ENCODE data around the gene C14orf180.

Gene C14orf180

GRCh38 chr14:104561632-104562495, 17.7 kb upstream of the C14orf180 start:
- TF ChIP-seq GATA2 (IDR thresholded peaks at IDR 0.05; ENCODE audit: low read depth, low read length): no peak
- TF ChIP-seq GATA3 (IDR thresholded peaks at IDR 0.05; ENCODE audit: low read depth, low read length): no peak

DNA sequence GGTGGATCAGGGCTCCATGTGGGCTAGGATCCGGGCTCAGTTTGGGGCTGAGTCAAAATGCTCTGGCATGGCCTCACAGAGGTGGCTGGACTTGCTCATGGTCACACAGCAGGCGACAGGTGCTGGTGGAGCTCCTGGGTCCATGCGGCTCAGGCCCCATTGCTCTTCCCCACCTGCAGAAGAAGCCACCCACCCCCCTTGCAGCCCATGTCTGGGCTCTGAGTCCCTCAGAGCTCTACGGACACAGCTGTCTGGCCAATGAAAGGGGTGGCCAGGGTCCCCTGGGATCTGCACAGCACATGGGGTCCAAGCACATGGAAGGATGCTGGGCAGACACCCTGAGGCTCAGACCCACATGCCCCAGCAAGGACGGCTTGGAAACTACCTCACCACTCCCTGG, 17.0 kb upstream of the C14orf180 start:
- TF ChIP-seq GATA3 (IDR thresholded peaks at IDR 0.05; ENCODE audit: low read depth, low read length) (no peak), GATA2 (IDR thresholded peaks at IDR 0.05; ENCODE audit: low read depth, low read length) (no peak)

- TF ChIP-seq GATA2 (IDR thresholded peaks at IDR 0.05; ENCODE audit: low read depth, low read length): no peak
Measured at GRCh38 chr14:104563191-104563741, 16.3 kb upstream of the C14orf180 start.

DNA sequence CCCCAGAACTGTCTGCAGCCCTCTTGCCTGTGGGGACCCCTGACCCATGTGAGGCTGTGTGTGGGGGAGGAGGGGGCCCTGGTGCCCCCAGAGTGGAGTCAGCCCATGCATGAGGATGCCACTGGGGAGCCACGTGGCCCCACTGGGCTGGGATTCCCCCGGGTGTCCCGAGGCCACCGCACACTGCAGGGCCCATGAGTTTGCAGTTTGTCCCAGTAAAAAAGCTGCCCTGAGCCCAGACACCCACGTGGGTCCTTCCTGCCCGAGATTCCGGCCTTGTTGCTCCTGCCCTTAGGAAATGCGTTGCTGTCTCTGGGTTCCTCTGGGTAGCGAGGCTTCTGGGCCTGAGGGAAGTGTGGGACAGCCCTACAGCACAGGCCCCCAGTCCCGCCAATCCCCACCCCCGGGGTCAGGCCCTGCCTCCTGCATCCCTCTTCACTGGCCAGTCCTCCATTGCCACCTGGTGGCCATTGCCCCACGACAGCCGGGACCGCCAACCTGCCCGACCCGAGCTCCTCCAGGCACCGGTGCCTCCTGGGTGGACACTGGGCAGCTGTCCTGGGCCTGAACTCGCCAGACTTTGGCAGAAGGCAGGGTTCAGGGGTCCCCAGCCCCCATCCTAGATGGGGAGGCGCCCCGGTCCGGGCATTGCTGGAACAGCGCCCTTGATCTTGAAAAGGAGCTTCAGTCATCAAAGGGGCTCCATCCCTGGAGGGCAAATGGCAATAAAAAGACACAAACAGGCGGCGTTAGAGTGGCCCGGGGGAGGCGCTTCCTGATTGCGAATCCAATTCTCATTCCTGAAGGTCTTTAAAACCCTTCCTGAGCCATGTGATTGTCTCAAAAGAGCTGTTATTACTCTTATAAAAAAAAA, 15.6 kb upstream of the C14orf180 start:
- TF ChIP-seq GATA3 (IDR thresholded peaks at IDR 0.05; ENCODE audit: low read depth, low read length): no peak
- TF ChIP-seq GATA2 (IDR thresholded peaks at IDR 0.05; ENCODE audit: low read depth, low read length): no peak

GRCh38 chr14:104564744-104565679, 14.6 kb upstream of the C14orf180 start:
- TF ChIP-seq GATA2 (IDR thresholded peaks at IDR 0.05; ENCODE audit: low read depth, low read length): no peak
- TF ChIP-seq GATA3 (IDR thresholded peaks at IDR 0.05; ENCODE audit: low read depth, low read length): no peak

DNA sequence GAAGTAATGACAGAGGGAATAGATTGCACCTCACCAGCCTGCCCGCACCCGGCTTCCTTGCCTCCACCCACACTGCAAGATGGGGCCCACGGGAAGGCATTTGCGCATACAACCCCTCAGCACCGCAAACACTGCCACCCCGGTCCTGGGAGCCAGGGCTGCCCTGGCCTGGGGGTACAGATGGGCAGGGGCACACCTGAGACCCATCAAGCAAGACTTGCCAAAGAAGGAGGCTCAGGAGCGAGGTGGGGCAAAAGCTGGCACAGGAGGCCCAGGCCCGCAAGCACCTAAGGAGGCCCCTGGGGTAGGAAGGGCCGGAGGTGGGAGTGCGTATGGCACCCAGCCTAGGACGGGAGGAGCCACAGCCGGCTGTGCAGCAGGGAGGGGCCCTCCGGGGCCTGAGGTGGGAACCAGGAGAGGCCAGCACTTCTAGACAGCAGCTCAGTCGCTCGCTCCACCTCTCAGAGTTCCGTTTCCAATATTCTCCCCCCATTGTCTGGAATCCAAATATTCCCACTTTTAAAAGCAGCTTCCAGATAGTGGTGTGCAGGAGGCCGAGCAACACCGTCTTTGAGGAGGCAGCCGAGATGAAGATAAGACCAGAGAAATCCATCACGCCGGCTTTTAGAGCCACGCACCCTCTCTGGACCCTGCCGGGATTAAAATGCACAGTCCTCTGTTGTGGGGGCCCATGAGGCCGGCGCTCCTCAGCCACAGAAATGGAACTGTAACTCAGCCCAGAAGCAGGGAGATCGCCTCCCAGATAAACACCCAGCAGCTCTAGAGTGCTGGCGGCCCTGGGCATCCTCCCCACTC, 12.2 kb upstream of the C14orf180 start:
- TF ChIP-seq GATA3 (IDR thresholded peaks at IDR 0.05; ENCODE audit: low read depth, low read length) (no peak), GATA2 (IDR thresholded peaks at IDR 0.05; ENCODE audit: low read depth, low read length) (peak; percentile 99)

DNA sequence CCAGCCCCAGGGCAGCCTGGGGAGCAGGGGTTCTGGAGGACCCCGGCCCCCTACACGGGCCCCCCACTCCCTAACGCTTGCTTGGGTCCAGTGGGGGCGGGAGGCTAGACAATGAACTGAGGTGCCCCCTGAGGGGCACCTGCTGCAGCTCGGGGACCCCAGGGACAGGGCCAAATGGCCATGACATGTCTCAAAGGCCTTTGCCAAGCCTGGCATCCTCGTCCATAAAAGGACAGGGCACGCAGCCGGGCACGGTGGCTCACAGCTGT, 11.7 kb upstream of the C14orf180 start:
- TF ChIP-seq GATA2 (IDR thresholded peaks at IDR 0.05; ENCODE audit: low read depth, low read length) (no peak), GATA3 (IDR thresholded peaks at IDR 0.05; ENCODE audit: low read depth, low read length) (no peak)

DNA sequence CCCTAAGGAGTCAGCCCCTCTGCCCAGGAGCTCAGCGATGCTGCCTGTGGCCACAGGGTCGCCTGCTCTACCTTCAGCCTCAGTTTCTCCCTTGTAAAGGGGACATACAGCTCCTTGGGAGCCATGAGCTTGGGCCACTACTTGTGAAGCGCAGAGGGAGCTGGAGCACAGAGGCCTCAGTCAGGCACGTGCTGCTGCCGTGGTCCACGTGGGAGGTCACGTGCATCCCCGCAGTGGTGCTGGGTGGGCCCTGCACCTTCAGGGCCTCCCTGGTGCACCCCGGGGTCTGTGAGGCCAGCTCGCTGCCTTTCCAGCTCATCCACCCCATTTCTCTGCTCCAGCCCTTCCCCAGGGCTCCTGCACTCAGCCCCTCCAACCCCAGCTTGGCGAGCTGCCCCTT, 10.9 kb upstream of the C14orf180 start:
- no peak for TF ChIP-seq GATA2 (IDR thresholded peaks at IDR 0.05; ENCODE audit: low read depth, low read length)
- TF ChIP-seq GATA3 (IDR thresholded peaks at IDR 0.05; ENCODE audit: low read depth, low read length): no peak

GRCh38 chr14:104569435-104569834, 10.1 kb upstream of the C14orf180 start:
- TF ChIP-seq GATA3 (IDR thresholded peaks at IDR 0.05; ENCODE audit: low read depth, low read length): no peak
- TF ChIP-seq GATA2 (IDR thresholded peaks at IDR 0.05; ENCODE audit: low read depth, low read length): no peak

DNA sequence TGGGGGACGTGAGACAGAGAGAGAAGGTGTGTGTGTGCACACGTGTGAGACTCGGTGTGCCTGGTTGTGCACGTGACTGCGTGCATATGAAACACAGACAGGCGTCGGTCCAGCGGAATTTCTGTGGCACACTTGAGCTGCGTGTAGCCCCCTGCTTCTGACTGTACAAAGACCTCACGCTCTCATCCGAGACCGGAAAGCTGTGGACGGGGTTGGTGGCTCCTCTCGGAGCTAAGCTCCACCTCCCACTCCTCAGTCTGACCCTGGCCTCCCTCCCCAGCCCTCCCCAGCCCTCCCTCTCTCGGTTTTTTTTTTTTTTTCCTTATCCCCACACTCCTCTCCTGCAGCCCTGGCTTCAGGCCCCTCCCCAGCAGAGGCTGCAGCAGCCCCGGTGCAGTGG, 8.3 kb upstream of the C14orf180 start:
- TF ChIP-seq GATA2 (IDR thresholded peaks at IDR 0.05; ENCODE audit: low read depth, low read length): no peak
- TF ChIP-seq GATA3 (IDR thresholded peaks at IDR 0.05; ENCODE audit: low read depth, low read length): no peak

DNA sequence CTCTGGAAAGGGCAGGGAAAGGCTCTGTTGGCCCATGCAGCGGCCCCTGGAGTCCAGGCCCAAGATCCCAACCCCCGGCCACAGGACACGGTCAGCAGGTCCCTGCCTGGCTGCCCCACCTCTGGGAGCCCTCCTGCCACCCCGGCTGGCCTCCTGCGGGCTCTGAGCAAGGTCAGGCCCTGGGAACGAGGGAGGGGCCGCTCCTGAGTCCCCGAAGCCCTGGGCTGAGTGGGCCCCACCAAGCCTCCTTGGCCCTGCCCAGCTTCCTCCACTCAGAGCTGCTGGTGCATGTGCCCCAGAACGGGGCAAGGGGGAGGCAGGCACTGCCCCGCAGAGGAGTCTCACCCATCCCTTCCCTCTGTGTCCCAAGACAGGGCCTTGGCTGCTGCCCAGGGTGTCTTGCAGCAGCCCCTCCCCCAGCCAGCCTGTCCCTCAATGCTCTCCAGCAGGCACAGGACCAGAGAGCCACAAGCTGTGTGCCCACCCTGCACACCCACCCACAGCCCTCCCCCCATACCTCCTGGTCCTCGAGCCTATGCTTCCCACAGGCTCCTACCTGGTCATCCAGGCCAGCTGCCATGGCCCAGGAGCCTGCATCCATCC, 7.4 kb upstream of the C14orf180 start:
- TF ChIP-seq GATA3 (IDR thresholded peaks at IDR 0.05; ENCODE audit: low read depth, low read length) (no peak), GATA2 (IDR thresholded peaks at IDR 0.05; ENCODE audit: low read depth, low read length) (no peak)

- TF ChIP-seq GATA2 (IDR thresholded peaks at IDR 0.05; ENCODE audit: low read depth, low read length) (no peak), GATA3 (IDR thresholded peaks at IDR 0.05; ENCODE audit: low read depth, low read length) (no peak)
Measured at GRCh38 chr14:104572668-104573067, 6.9 kb upstream of the C14orf180 start.

Measured in SH-SY5Y (cell line).